Subcutaneous adipose tissue (tissue), 4 donors: Measurements from ENCODE around the gene TGFB1I1. TPM values are rescaled to one million over a fixed set of nuclear protein-coding genes. Genes with fewer than 3 reads are reported as not detected.

Experiments
- total RNA-seq, 4 donors: library from RNA; depleted of rRNA; stranded (reverse); fragments of >200 nt; gene quantifications; one replicate each; pipeline ENCODE4 v1.1.0, GENCODE V29; 2016
- TF ChIP-seq, protein P1 (sequence below): fragments of 450-650 bp; IDR thresholded peaks from one replicate; pipeline ENCODE4 v1.5.1; 2016; ENCODE audit warnings: low read depth, mild to moderate bottlenecking, control low read depth, antibody characterized with exemption, moderate library complexity

TGFB1I1 gene
- total RNA-seq, 4 donors from 2014 or later = 12.6 to 35.0 (median 19.7) TPM

DNA sequence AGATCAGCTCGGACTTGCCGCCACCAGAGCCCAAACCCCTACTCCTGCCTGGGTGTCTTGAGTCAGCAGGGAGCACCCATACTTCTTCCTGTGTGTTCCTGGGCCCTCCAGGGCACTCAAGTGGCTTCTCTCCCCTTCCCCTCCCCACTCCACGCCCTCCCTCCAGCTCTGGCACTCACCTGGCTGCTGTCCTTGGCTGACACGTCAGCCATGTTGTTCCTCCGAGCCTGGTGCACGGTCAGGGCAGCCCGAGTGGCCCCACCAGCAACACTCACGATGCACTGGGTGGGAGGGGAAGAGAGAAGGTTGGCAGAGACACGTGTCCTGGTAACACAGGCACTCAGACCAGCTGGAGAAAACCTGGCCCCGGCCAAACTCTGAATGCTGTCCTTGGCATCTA, 24.7 kb downstream of the TGFB1I1 start:
- TF ChIP-seq, protein P1, sequence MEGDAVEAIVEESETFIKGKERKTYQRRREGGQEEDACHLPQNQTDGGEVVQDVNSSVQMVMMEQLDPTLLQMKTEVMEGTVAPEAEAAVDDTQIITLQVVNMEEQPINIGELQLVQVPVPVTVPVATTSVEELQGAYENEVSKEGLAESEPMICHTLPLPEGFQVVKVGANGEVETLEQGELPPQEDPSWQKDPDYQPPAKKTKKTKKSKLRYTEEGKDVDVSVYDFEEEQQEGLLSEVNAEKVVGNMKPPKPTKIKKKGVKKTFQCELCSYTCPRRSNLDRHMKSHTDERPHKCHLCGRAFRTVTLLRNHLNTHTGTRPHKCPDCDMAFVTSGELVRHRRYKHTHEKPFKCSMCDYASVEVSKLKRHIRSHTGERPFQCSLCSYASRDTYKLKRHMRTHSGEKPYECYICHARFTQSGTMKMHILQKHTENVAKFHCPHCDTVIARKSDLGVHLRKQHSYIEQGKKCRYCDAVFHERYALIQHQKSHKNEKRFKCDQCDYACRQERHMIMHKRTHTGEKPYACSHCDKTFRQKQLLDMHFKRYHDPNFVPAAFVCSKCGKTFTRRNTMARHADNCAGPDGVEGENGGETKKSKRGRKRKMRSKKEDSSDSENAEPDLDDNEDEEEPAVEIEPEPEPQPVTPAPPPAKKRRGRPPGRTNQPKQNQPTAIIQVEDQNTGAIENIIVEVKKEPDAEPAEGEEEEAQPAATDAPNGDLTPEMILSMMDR = no peak

DNA sequence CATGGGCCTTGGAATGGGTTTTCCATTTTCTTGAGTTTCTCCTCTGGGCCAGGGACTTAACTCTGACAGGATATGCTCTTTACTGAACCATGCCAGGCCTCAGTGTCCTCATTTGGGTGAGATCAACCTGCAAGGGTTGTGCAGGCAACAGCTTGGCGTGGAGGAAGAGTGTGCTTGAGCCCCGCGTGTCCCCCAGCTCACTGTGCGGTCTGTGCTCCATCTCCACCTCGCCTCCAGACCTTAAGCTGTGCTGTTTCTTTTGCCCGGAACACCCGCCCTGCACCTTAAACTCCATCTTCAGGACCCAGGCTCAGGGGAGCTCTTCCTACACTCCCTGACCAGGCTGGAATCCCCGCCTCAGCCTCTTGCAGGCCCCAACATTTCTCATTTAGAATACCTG, 26.5 kb downstream of the TGFB1I1 start:
- TF ChIP-seq, protein P1 = no peak

DNA sequence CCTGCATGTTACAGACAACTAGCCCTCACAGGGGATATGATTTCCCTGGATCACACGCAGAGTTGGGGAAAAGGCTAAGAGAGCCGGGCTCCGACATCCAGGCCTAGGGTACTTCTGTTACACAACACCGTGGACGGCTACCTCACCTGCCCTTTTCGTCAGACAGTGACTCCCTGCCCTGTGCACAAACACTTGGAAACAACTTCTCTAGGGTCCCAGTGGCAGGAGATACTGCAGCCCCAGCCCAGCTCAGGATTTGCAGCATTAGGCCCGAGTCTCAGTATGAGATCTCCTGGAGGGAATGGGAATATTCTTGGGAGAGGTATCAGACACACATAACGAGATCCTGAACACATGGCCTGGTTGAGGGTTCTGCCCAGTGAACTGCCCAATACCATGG, 28.0 kb downstream of the TGFB1I1 start:
- TF ChIP-seq, protein P1 = no peak

DNA sequence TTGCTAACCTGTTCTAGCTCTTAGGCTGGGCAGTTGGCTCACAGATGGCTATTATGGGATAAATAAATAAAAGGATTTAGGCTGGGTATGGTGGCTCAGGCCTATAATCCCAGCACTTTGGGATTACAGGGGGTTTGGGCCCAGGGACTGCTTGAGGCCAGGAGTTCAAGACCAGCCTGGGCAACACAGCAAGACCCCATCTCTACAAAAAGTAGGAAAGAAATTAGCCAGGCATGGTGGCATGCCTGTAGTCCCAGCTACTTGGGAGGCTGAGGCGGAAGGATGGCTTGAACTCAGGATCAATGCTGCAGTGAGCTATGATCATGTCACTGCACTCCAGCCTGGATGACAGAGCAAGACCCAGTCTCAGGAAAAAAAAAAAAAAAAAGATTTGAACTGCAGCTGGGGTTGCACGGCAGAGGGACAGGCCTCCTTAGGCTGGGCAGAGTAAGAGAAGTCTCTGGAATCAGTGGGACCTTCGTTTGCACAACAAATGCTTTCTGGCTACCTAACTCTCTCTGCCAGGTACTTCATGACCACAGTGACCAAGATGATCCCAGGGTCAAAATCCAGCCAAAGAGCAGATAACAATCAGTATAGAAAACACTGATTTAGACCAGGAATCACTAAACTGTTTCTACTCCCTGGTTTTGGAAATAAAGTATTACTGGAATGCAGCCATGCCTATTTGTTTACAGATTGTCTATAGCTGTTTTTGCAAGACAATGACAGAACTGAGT, 29.4 kb downstream of the TGFB1I1 start:
- TF ChIP-seq, protein P1 = no peak

DNA sequence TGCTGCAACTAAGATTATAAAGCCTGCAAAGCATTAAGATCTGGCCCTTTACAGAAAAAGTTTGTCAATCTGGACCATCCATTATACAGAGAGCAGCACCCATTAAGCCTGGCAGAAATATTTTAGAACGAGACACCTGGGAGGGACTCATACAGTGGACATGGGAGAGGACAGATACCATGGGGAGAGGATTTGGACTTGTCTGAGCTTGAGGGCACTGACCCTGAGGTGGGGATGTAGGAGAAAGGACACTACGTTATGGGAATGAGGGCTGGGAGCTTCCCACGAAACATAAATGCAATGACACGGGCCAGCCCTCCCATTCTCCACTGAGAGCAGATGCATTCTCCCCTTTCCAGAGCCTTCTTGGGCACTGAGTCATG, 30.0 kb downstream of the TGFB1I1 start:
- TF ChIP-seq, protein P1 = no peak

DNA sequence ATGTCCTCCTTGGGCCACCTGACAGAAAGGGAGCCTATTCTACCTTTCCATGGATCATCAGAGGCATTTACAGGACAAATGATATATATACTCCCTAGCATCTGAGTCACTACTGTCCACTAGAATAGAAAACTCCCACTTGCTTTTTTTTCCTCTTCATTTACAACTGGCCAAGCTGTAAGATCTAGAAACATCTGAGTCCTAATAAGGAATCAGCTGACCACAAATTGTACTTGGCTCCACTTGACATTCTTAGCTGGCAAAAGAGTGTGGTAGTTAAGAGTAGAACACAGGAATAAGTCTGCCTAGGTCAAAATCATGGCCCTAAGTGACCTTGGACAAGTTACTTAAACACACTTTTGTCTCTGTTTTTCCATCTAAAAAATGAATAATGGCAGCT, 31.0 kb downstream of the TGFB1I1 start:
- TF ChIP-seq, protein P1 = no peak

DNA sequence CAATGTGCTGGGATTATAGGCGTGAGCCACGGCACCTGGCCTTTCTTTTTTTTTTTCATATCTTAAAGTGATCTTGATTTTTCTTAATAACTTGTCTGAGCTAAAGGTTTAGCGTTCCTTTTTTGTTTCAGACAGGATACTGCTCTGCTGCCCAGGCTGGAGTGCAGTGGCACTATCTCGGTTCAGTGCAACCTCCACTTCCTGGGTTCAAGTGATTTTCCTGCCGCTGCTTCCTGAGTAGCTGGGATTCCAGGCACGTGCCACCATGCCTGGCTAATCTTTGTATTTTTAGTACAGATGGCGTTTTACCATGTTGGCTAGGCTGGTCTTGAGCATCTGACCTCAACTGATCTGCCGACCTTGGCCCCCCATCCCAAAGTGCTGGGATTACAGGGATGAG, 32.2 kb downstream of the TGFB1I1 start:
- TF ChIP-seq, protein P1 = no peak
